Measurements from ENCODE around the gene RFX5. TPM values are rescaled to one million over a fixed set of nuclear protein-coding genes. Genes with fewer than 3 reads are reported as not detected.

RFX5 gene
- total RNA-seq, 1 experiment from 2014 or later: 52.7 TPM

DNA sequence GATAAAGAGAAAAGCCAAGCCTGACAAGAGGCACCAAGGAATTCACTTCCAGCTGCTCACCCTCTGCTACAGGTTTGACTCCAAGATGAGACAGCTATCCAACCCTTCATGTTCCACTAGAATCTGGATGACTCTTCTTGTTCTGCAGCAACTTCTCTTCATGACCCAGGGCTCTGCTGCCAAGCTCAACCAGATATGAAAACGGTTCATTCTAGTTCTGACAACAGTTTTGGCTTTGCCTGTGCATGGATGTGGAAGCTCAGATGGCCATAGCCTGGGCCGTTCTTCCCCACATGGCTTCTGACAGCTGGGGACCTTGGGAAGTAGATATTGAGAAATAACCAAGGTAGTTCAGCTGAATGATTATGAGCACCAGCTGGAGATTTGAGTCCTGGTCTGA is 33.6 kb downstream of the RFX5 start:
- H3K36me3 ChIP-seq (ENCODE audit: control insufficient read depth in 1 of 2, insufficient read depth in 2 of 2, low read length in 2 of 2): peaks cover 0 to 4% of the 10 kb centered on the region in 2 experiments; a peak in 1 of 4 replicates
- no TSS peak for BruUV-seq (replicated peaks)
- CTCF ChIA-PET: interaction anchor here (1.0 to 4.8 kb wide), 2 partner anchors 13 to 27 kb away, joined by 4 to 33 read pairs; no protein-coding TSS in a partner anchor

DNA sequence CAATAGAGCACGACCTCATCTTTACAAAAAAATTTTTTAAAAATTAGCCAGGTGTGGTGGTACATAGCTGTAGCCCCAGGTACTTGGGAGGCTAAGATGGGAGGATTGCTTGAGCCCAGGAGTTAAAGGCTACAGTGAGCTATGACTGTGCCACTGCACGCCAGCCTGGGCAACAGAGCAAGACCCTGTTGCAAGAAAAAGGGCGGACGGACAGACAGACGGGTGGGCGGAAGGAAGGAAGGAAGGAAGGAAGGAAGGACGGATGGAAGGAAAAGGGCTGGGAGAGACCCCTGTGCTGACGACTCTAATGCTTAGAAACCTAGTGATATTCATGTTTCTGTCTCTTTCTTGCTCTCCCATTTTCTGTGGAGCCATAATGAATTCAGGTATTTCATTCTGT is 34.2 kb downstream of the RFX5 start:
- Histone ChIP-seq H3K79me2 (ENCODE audit: insufficient read depth, low read length) (peaks cover 3% of the 10 kb centered on the region; the same call in 1 of the 2 replicates), H3K4me2 (ENCODE audit: low read length) (no peak overlapping the region), H2AFZ (ENCODE audit: low read depth, low read length, poor library complexity, severe bottlenecking) (no peak overlapping the region), H3K36me3 (ENCODE audit: control insufficient read depth in 1 of 2, insufficient read depth in 2 of 2, low read length in 2 of 2) (peaks cover 0 to 8% of the 10 kb centered on the region in 2 experiments; a peak in 2 of 4 replicates), H3K27ac (ENCODE audit: low read depth, low read length) (no peak overlapping the region), H3K9me3 (ENCODE audit: control insufficient read depth in 1 of 2, insufficient read depth in 1 of 2, low read depth in 1 of 2, low read length in 2 of 2) (no peaks in the 10 kb centered on the region), H3K4me3 (replicated peaks in 1 of 2; ENCODE audit: low read depth in 1 of 2, low read length in 2 of 2) (no peak overlapping the region), H3K27me3 (ENCODE audit: insufficient read depth, low read length) (no peaks in the 10 kb centered on the region), H3K9ac (ENCODE audit: low read length) (no peak overlapping the region), H3K9me2 (ENCODE audit: insufficient read depth) (no peaks in the 10 kb centered on the region), H3K4me1 (ENCODE audit: control insufficient read depth in 1 of 2, insufficient read depth in 2 of 2, low read length in 2 of 2) (peaks cover 16 to 34% of the 10 kb centered on the region in 2 experiments), H4K20me1 (ENCODE audit: insufficient read depth) (no peaks in the 10 kb centered on the region)
- RAD21 ChIA-PET (ENCODE audit: low non-redundant PET in 1 of 2, low total read pairs in 2 of 2, uncharacterized antibody in 2 of 2, unreplicated experiment in 2 of 2): no interaction called here
- CTCF ChIA-PET: interaction anchor here (1.0 to 4.8 kb wide), 3 partner anchors 14 to 524 kb away, joined by 3 to 33 read pairs (median 7); partner anchors contain the start of gene PI4KB
- DNase-seq (ENCODE audit: low read depth, low spot score) (no peak), ATAC-seq (no peak)
- intact Hi-C loops (cut with micrococcal nuclease): no loop called here
- BruUV-seq (replicated peaks): no TSS peak
- POLR2A ChIA-PET: interaction anchor here (1.2 to 3.0 kb wide), 4 partner anchors 8 to 28 kb away, joined by 4 to 18 read pairs (median 8); partner anchors contain the start of gene PI4KB
- no peak for TF ChIP-seq SRF (IDR thresholded peaks at IDR 0.05; ENCODE audit: low read depth)
- no peak for TF ChIP-seq YY1 (IDR thresholded peaks at IDR 0.05; ENCODE audit: extremely low read depth, insufficient replicate concordance, low read depth, low read length)
- TF ChIP-seq, protein P1, sequence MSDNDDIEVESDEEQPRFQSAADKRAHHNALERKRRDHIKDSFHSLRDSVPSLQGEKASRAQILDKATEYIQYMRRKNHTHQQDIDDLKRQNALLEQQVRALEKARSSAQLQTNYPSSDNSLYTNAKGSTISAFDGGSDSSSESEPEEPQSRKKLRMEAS (IDR thresholded peaks at IDR 0.05): no peak
- TF ChIP-seq, protein P2, sequence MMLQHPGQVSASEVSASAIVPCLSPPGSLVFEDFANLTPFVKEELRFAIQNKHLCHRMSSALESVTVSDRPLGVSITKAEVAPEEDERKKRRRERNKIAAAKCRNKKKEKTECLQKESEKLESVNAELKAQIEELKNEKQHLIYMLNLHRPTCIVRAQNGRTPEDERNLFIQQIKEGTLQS (IDR thresholded peaks at IDR 0.05): no peak
- TF ChIP-seq EZH2phosphoT487 (IDR thresholded peaks at IDR 0.05; ENCODE audit: borderline replicate concordance): no peak
- no peak for TF ChIP-seq EGR1 (IDR thresholded peaks at IDR 0.05; ENCODE audit: low read depth)
- TF ChIP-seq SIN3A (IDR thresholded peaks at IDR 0.05; ENCODE audit: low read depth): no peak
- no peak for TF ChIP-seq SP1 (IDR thresholded peaks at IDR 0.05; ENCODE audit: low read depth)
- TF ChIP-seq CEBPB (IDR thresholded peaks at IDR 0.05; ENCODE audit: low read depth): no peak
- TF ChIP-seq FOSL1 (IDR thresholded peaks at IDR 0.05; ENCODE audit: low read depth): no peak
- no peak for TF ChIP-seq CBX3 (IDR thresholded peaks at IDR 0.05; ENCODE audit: low read depth)
- no peak for TF ChIP-seq ZNF274 (IDR thresholded peaks at IDR 0.05; ENCODE audit: low read depth, low read length)
- no peak for TF ChIP-seq ZFX (IDR thresholded peaks at IDR 0.05)
- TF ChIP-seq POLR2AphosphoS5 (IDR thresholded peaks at IDR 0.05; ENCODE audit: low read depth, low read length): no peak
- no peak for TF ChIP-seq ELF1 (IDR thresholded peaks at IDR 0.05; ENCODE audit: borderline replicate concordance, low read depth)

More for the DNA sequence above, 33.6 kb downstream of the RFX5 start:
- no peaks in the 10 kb centered on the region for H3K9me3 ChIP-seq (ENCODE audit: control insufficient read depth in 1 of 2, insufficient read depth in 1 of 2, low read depth in 1 of 2, low read length in 2 of 2)
- RAD21 ChIA-PET (ENCODE audit: low non-redundant PET in 1 of 2, low total read pairs in 2 of 2, uncharacterized antibody in 2 of 2, unreplicated experiment in 2 of 2): no interaction called here
- intact Hi-C loops (cut with micrococcal nuclease): no loop called here
- H3K9ac ChIP-seq (ENCODE audit: low read length): no peak overlapping the region
- no peaks in the 10 kb centered on the region for H4K20me1 ChIP-seq (ENCODE audit: insufficient read depth)
- H3K4me1 ChIP-seq (ENCODE audit: control insufficient read depth in 1 of 2, insufficient read depth in 2 of 2, low read length in 2 of 2): peaks cover 16 to 34% of the 10 kb centered on the region in 2 experiments
- H2AFZ ChIP-seq (ENCODE audit: low read depth, low read length, poor library complexity, severe bottlenecking): no peak overlapping the region
- no peak for TF ChIP-seq POLR2A (IDR thresholded peaks at IDR 0.05; ENCODE audit: borderline replicate concordance, extremely low read depth, insufficient read depth, insufficient read length)
- TF ChIP-seq, protein P3, sequence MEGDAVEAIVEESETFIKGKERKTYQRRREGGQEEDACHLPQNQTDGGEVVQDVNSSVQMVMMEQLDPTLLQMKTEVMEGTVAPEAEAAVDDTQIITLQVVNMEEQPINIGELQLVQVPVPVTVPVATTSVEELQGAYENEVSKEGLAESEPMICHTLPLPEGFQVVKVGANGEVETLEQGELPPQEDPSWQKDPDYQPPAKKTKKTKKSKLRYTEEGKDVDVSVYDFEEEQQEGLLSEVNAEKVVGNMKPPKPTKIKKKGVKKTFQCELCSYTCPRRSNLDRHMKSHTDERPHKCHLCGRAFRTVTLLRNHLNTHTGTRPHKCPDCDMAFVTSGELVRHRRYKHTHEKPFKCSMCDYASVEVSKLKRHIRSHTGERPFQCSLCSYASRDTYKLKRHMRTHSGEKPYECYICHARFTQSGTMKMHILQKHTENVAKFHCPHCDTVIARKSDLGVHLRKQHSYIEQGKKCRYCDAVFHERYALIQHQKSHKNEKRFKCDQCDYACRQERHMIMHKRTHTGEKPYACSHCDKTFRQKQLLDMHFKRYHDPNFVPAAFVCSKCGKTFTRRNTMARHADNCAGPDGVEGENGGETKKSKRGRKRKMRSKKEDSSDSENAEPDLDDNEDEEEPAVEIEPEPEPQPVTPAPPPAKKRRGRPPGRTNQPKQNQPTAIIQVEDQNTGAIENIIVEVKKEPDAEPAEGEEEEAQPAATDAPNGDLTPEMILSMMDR (IDR thresholded peaks at IDR 0.05 in 2 of 3, conservative IDR thresholded peaks at IDR 0.05 in 1 of 3; ENCODE audit: borderline replicate concordance in 1 of 3, insufficient read depth in 1 of 3, low read depth in 2 of 3, low read length in 2 of 3): no peak
- DNase-seq (ENCODE audit: low read depth, low spot score) (no peak), ATAC-seq (no peak)
- POLR2A ChIA-PET: interaction anchor here (1.8 kb wide), 1 partner anchor 14 kb away, joined by 11 read pairs; the partner anchor contains the start of gene PI4KB
- no peak overlapping the region for H3K4me2 ChIP-seq (ENCODE audit: low read length)
- peaks cover 3% of the 10 kb centered on the region; the same call in 1 of the 2 replicates for H3K79me2 ChIP-seq (ENCODE audit: insufficient read depth, low read length)
- no peak overlapping the region for H3K27ac ChIP-seq (ENCODE audit: low read depth, low read length)
- H3K4me3 ChIP-seq (replicated peaks in 1 of 2; ENCODE audit: low read depth in 1 of 2, low read length in 2 of 2): no peak overlapping the region
- no peaks in the 10 kb centered on the region for H3K9me2 ChIP-seq (ENCODE audit: insufficient read depth)
- no peaks in the 10 kb centered on the region for H3K27me3 ChIP-seq (ENCODE audit: insufficient read depth, low read length)

Measured in HCT116 (cell line).